Spleen (tissue), 7 donors: ENCODE data around the gene POLR1H.

Source experiments
- POLR2A ChIP-seq, 3 donors: fragments of 450-650 bp; IDR thresholded peaks; one replicate each; pipeline ENCODE4 v1.5.1; 2017; ENCODE audit warnings: antibody characterized with exemption in 3 of 3, mild to moderate bottlenecking in 1 of 3
- POLR2AphosphoS5 ChIP-seq, 3 donors: sonication (generic); formaldehyde crosslinking; IDR thresholded peaks; one replicate each; pipeline ENCODE4 v1.5.1; 2017; ENCODE audit warnings: antibody characterized with exemption in 3 of 3
- TF ChIP-seq, protein P1 (sequence below), 11 experiments: fragments of 200-600 bp in 7 of 11; fragments of 450-650 bp in 4 of 11; sonication (generic) in 4 of 11; IDR thresholded peaks in 8 of 11; conservative IDR thresholded peaks in 3 of 11; 1 replicate in 7 of 11; 2 replicates in 4 of 11; pipeline versions ENCODE4 v1.4.0 to v1.8.0; 2016 to 2021; ENCODE audit warnings: antibody characterized with exemption in 11 of 11, inconsistent platforms in 4 of 11, mild to moderate bottlenecking in 1 of 11
- donor health status: DM: no; HTN: no; CAD: no; lungs with moderate emphysema.
- donor health status: DM: no; HTN: no; CAD: no.
- donor health status: DM: no; HTN: no; CAD: no.

DNA sequence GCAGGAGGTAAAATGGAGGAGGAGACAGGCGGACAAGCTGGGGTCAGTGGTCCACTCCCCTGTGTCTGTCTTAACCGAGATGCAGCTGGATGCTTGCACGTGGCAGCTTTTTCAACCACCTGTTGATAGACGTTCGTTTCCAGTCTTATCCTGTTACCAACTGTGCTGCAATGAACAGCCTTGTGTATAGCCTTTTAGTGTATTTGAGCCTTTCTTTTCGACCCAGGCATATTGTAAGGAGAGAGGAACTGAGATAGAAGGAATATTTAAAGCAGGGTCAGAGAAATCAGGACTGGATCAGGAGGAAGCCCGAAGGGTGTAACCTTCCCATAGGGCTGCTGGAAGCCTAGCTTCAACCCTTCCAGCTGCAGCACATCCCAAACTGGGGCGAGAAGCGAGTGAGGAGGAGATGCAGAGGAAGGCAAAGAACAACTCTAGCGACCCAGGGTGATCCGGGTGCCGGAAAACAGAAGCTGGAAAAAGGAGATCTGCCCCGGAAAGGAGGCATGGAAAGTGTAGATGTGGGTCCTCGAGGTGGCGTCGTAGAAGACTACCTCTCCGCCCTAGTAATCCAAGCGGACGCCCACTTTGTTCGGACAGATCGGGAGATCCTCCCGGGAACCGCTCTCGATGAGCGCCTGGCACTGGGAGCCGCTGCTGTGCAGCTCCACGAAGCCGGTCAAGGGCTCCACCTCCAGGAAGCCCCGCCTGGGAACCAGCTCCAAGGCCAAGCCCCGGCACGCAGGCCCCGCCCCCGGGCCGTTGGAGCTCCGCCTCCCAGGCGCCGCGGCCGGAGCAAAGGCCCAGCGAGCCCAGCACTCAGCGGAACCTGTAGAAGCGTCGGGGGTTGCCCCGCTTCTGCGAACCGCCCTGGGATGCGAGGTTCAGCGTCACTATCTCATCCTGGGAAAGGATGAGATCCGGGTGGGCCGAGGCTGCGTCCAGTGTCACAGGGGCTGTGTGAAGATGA, 40.7 kb downstream of the POLR1H start:
- TF ChIP-seq POLR2A (IDR thresholded peaks at IDR 0.05) = peak in 1 of 3 donors; percentile 53
- TF ChIP-seq, protein P1, sequence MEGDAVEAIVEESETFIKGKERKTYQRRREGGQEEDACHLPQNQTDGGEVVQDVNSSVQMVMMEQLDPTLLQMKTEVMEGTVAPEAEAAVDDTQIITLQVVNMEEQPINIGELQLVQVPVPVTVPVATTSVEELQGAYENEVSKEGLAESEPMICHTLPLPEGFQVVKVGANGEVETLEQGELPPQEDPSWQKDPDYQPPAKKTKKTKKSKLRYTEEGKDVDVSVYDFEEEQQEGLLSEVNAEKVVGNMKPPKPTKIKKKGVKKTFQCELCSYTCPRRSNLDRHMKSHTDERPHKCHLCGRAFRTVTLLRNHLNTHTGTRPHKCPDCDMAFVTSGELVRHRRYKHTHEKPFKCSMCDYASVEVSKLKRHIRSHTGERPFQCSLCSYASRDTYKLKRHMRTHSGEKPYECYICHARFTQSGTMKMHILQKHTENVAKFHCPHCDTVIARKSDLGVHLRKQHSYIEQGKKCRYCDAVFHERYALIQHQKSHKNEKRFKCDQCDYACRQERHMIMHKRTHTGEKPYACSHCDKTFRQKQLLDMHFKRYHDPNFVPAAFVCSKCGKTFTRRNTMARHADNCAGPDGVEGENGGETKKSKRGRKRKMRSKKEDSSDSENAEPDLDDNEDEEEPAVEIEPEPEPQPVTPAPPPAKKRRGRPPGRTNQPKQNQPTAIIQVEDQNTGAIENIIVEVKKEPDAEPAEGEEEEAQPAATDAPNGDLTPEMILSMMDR (IDR thresholded peaks at IDR 0.05 in 8 of 11, conservative IDR thresholded peaks at IDR 0.05 in 3 of 11) = peak in 3 of 11 experiments; percentile 7 to 26 (median 24)
- peak; percentile 52 to 87 (median 79) for TF ChIP-seq POLR2AphosphoS5 (IDR thresholded peaks at IDR 0.05)
